Measurements from ENCODE around the gene KLHL22. TPM values are rescaled to one million over a fixed set of nuclear protein-coding genes. Genes with fewer than 3 reads are reported as not detected.

The KLHL22 gene
- total and polyA plus RNA-seq, 5 donors from 2014 or later, result 40.1 to 55.6 (median 43.9) TPM

DNA sequence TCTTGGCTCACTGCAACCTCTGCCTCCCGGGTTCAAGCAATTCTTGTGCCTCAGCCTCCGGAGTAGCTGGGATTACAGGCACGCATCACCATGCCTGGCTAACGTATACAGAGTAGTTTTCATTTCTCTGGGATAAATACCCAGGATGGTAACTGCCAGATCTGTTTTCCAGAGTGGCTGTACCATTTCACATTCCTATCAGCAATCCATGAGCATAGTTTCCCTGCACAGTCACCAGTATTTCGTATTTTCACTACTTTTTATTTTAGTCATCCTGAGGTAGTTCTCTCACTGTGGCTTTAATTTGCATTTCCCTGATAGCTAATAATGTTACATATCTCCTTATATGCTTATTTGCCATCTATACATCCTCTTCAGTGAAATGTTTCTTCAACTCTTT is 47.0 kb downstream of the KLHL22 start:
- Mint-ChIP-seq H3K27ac (no peak overlapping the region), H3K9me3 (peaks cover 0 to 2% (median 0%) of the 10 kb centered on the region in 7 donors)

GRCh38 chr22:20446383-20446970 is 49.1 kb downstream of the KLHL22 start:
- Mint-ChIP-seq H3K9me3 (peaks cover 0 to 2% (median 0%) of the 10 kb centered on the region in 7 donors), H3K36me3 (peaks cover 39% of the 10 kb centered on the region), H3K4me3 (no peak overlapping the region), H3K27ac (no peak overlapping the region), H3K27me3 (no peaks in the 10 kb centered on the region), H3K4me1 (peaks cover 0 to 7% (median 2%) of the 10 kb centered on the region in 4 donors)
- H3K36me3 ChIP-seq (ENCODE audit: control insufficient read depth, insufficient read depth, low read length), result peaks cover 41% of the 10 kb centered on the region
- no peak for ATAC-seq (ENCODE audit: low read depth in 2 of 2)
- no peak overlapping the region for H3K4me3 ChIP-seq (ENCODE audit: low read depth, low read length)
- no peaks in the 10 kb centered on the region for H3K4me1 ChIP-seq (ENCODE audit: control insufficient read depth, insufficient read depth, low read length, poor library complexity, severe bottlenecking)
- no peak for DNase-seq
- H3K27ac ChIP-seq (ENCODE audit: insufficient read depth, low read length, poor library complexity, severe bottlenecking), result no peak overlapping the region
- H3K27me3 ChIP-seq (ENCODE audit: control insufficient read depth, insufficient read depth, low read length), result no peaks in the 10 kb centered on the region
- no peaks in the 10 kb centered on the region for H3K9me3 ChIP-seq (ENCODE audit: control insufficient read depth in 2 of 2, low read length in 2 of 2)

More for the DNA sequence above, 47.0 kb downstream of the KLHL22 start:
- H3K27me3 Mint-ChIP-seq, result no peaks in the 10 kb centered on the region
- H3K4me1 Mint-ChIP-seq, result peaks cover 0 to 6% (median 0%) of the 10 kb centered on the region in 4 donors
- no peak overlapping the region for H3K4me3 Mint-ChIP-seq
- Histone ChIP-seq H3K27me3 (ENCODE audit: control insufficient read depth, insufficient read depth, low read length) (no peaks in the 10 kb centered on the region), H3K27ac (ENCODE audit: insufficient read depth, low read length, poor library complexity, severe bottlenecking) (no peak overlapping the region), H3K4me1 (ENCODE audit: control insufficient read depth, insufficient read depth, low read length, poor library complexity, severe bottlenecking) (no peaks in the 10 kb centered on the region), H3K36me3 (ENCODE audit: control insufficient read depth, insufficient read depth, low read length) (peaks cover 33% of the 10 kb centered on the region), H3K9me3 (ENCODE audit: control insufficient read depth in 2 of 2, low read length in 2 of 2) (no peaks in the 10 kb centered on the region), H3K4me3 (ENCODE audit: low read depth, low read length) (no peak overlapping the region)
- no peak for ATAC-seq (ENCODE audit: low read depth in 2 of 2)
- H3K36me3 Mint-ChIP-seq, result peaks cover 40% of the 10 kb centered on the region
- DNase-seq, result no peak

DNA sequence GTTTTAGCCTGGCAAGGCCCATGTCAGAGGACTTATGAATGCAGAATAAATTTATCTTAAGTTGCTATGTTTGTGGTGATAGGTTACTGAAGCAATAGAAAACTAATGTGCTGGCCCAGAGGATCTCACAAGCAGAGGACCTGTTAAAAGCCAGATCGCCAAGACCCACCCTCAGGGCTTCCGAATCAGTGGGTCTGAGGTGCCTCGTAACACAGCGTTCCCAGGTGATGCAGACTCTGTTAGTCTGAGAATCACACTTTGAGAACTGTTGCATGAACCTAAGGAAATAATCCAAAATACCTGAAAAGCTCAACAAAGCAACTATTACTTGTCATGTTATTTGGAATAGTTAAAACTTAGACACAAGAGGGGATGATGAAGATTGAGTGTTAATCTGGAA is 51.3 kb downstream of the KLHL22 start:
- DNase-seq, result no peak
- no peak overlapping the region for H3K4me3 Mint-ChIP-seq
- Histone ChIP-seq H3K9me3 (ENCODE audit: control insufficient read depth in 2 of 2, low read length in 2 of 2) (no peaks in the 10 kb centered on the region), H3K4me3 (ENCODE audit: low read depth, low read length) (no peak overlapping the region), H3K4me1 (ENCODE audit: control insufficient read depth, insufficient read depth, low read length, poor library complexity, severe bottlenecking) (no peaks in the 10 kb centered on the region), H3K27ac (ENCODE audit: insufficient read depth, low read length, poor library complexity, severe bottlenecking) (no peak overlapping the region), H3K27me3 (ENCODE audit: control insufficient read depth, insufficient read depth, low read length) (no peaks in the 10 kb centered on the region), H3K36me3 (ENCODE audit: control insufficient read depth, insufficient read depth, low read length) (peaks cover 46% of the 10 kb centered on the region)
- peaks cover 0 to 7% (median 4%) of the 10 kb centered on the region in 4 donors for H3K4me1 Mint-ChIP-seq
- H3K27ac Mint-ChIP-seq, result no peak overlapping the region
- H3K27me3 Mint-ChIP-seq, result peaks cover 4% of the 10 kb centered on the region
- peaks cover 0 to 2% (median 0%) of the 10 kb centered on the region in 7 donors for H3K9me3 Mint-ChIP-seq
- H3K36me3 Mint-ChIP-seq, result peaks cover 30% of the 10 kb centered on the region
- ATAC-seq (ENCODE audit: low read depth in 2 of 2), result no peak

DNA sequence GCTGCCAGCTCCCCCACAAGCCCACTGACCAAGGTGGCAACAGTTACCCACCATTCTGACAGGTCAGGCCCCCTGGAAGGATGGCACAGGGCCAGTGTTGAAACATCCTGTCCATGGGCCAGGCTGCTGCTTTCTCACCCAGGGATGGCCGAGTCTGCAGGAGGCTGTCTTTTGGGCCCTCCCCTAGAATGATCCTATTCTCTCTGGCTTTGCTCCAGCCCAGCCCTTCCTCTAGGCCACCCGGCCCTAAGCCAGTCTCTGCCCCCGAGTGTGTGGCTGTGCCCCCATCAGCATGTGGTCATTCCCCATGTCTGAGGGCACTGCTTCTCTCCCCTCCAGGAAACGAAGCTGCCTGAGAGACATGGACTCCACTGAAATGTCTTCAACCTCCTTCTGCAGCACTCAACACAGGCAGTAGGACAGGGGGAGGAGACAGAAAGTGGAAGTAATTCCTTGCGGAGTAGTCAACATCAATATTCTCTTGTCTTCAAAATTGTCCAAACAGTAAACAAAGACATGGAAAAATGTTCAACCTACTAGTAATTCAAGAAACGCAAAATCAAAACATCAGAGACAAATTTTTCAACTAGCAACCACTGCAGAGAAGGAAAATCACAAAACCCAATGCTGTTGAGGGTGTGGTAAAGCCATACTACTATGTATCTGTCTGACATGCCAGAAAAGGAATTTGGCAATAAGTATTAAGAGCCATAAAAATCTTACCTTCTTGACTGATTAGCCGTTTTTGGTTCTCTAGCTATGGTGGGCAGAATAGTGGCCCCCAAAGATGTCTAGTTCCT is 52.9 kb downstream of the KLHL22 start:
- no peaks in the 10 kb centered on the region for H3K9me3 Mint-ChIP-seq
- peaks cover 0 to 13% (median 7%) of the 10 kb centered on the region in 4 donors for H3K4me1 Mint-ChIP-seq
- DNase-seq, result no peak
- H3K27ac Mint-ChIP-seq, result no peak overlapping the region
- H3K4me3 ChIP-seq (ENCODE audit: low read depth, low read length), result no peak overlapping the region
- peaks cover 46% of the 10 kb centered on the region for H3K36me3 ChIP-seq (ENCODE audit: control insufficient read depth, insufficient read depth, low read length)
- H3K27ac ChIP-seq (ENCODE audit: insufficient read depth, low read length, poor library complexity, severe bottlenecking), result no peak overlapping the region
- H3K4me3 Mint-ChIP-seq, result no peak overlapping the region
- peaks cover 8% of the 10 kb centered on the region for H3K4me1 ChIP-seq (ENCODE audit: control insufficient read depth, insufficient read depth, low read length, poor library complexity, severe bottlenecking)
- H3K27me3 Mint-ChIP-seq, result peaks cover 15% of the 10 kb centered on the region
- no peaks in the 10 kb centered on the region for H3K27me3 ChIP-seq (ENCODE audit: control insufficient read depth, insufficient read depth, low read length)
- peaks cover 30% of the 10 kb centered on the region for H3K36me3 Mint-ChIP-seq
- H3K9me3 ChIP-seq (ENCODE audit: control insufficient read depth in 2 of 2, low read length in 2 of 2), result no peaks in the 10 kb centered on the region
- no peak for ATAC-seq (ENCODE audit: low read depth in 2 of 2)

DNA sequence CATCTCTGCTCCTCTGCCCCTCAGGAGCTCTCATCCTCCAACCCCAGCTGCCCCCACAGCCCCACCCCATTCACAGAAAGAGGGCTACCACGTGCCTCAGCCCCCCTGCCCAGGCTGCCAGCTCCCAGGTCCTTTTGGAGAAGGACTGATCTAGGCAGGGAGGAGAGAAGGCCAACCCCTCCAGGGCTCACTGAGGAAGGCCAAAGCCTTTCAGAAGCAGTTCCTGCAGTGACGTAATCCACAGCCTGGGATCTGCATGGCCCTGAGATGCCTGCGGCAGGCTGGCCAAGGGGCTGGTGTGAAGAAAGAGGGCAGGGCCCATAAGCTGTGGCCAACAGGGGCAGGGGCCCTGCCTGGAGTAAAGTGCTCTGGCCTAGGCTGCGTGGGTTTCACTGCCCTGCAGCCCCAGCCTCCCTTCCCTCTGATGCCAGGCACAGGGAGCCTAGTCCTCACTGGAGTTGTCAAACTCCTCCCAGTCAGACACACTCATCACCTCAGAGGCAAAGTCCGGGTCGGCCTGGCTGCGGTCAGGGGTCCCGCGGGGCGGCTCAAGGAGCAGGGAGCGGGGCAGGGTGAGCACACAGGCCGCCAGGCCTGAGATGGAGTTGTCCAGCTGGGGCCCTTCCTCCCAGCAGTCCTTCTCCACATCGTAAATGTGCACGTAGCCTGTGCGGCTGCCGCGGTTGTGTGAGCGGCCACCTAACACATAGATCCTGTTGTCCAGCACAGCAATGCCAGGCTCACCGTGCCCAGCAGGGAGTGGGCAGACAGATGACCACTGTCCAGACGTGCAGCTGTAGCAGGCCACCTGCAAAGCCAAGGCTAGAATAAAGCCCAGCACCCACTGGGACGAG is 53.7 kb downstream of the KLHL22 start:
- no peaks in the 10 kb centered on the region for H3K9me3 ChIP-seq (ENCODE audit: control insufficient read depth in 2 of 2, low read length in 2 of 2)

DNA sequence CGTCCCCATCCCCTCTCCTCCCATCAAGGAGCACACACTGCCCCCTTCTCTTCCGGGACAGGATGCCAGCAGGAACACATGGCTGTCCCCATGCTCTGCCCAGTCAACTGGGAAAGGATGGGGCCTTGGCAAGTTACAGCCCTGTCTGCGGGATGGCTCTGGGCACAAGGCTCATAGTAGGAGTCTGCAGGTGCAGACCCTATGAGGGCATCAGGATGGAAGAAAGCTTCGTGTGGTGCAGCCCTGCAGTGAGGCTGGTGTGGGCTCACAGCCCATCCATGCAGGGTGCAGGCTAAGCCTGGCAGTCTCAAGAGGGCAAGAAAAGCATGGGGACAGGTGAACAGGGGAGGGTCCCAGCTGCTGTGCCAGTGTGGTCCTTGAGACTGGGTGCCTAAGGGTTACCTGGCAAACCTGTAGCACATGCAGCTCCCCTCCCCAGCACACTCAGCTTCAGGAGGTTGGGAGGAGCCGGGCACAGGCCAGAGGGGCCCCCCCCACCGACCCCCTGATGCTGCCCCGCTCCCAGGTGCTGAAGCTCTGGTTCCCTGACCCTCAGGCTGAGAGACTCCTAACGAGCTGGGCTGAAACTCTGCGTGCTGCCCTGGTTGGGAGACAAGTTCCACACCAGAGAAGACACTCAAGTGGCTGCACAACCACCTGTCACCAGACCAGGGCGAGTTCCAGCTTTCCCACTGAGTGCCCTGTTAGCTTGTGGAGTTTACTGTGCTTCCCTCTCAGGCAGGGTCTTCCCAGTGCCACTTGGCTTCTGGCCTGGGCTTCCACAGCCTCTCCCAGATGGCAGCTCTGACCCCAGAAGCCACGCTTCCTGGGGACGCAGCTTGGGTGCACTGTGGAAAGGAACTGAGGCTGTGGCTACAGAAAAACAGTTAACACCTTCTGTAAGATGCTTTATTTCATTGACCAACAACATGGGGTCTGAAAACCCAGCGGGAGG is 54.7 kb downstream of the KLHL22 start:
- Histone ChIP-seq H3K4me3 (ENCODE audit: low read depth, low read length) (no peak overlapping the region), H3K27ac (ENCODE audit: insufficient read depth, low read length, poor library complexity, severe bottlenecking) (no peak overlapping the region), H3K27me3 (ENCODE audit: control insufficient read depth, insufficient read depth, low read length) (peaks cover under 1% of the 10 kb centered on the region), H3K36me3 (ENCODE audit: control insufficient read depth, insufficient read depth, low read length) (peaks cover 36% of the 10 kb centered on the region), H3K9me3 (ENCODE audit: control insufficient read depth in 2 of 2, low read length in 2 of 2) (no peaks in the 10 kb centered on the region), H3K4me1 (ENCODE audit: control insufficient read depth, insufficient read depth, low read length, poor library complexity, severe bottlenecking) (peaks cover 24% of the 10 kb centered on the region)
- ATAC-seq (ENCODE audit: low read depth in 2 of 2), result no peak
- no peaks in the 10 kb centered on the region for H3K9me3 Mint-ChIP-seq
- no peak for DNase-seq
- H3K4me1 Mint-ChIP-seq, result peaks cover 0 to 19% (median 8%) of the 10 kb centered on the region in 4 donors
- H3K36me3 Mint-ChIP-seq, result peaks cover 20% of the 10 kb centered on the region
- H3K4me3 Mint-ChIP-seq, result peak overlapping the region in 1 of 4 donors; percentile 15
- H3K27ac Mint-ChIP-seq, result peak overlapping the region in 1 of 3 donors; percentile 64
- H3K27me3 Mint-ChIP-seq, result peaks cover 25% of the 10 kb centered on the region

More for the DNA sequence above, 53.7 kb downstream of the KLHL22 start:
- peak overlapping the region in 1 of 4 donors; percentile 15 for H3K4me3 Mint-ChIP-seq
- no peak overlapping the region for H3K27ac ChIP-seq (ENCODE audit: insufficient read depth, low read length, poor library complexity, severe bottlenecking)
- H3K27me3 ChIP-seq (ENCODE audit: control insufficient read depth, insufficient read depth, low read length), result no peaks in the 10 kb centered on the region
- no peaks in the 10 kb centered on the region for H3K9me3 Mint-ChIP-seq
- H3K4me3 ChIP-seq (ENCODE audit: low read depth, low read length), result no peak overlapping the region
- H3K36me3 ChIP-seq (ENCODE audit: control insufficient read depth, insufficient read depth, low read length), result peaks cover 45% of the 10 kb centered on the region
- H3K4me1 Mint-ChIP-seq, result peaks cover 0 to 15% (median 8%) of the 10 kb centered on the region in 4 donors
- ATAC-seq (ENCODE audit: low read depth in 2 of 2) (no peak), DNase-seq (no peak)
- peaks cover 20% of the 10 kb centered on the region for H3K27me3 Mint-ChIP-seq
- no peak overlapping the region for H3K27ac Mint-ChIP-seq
- peaks cover 26% of the 10 kb centered on the region for H3K36me3 Mint-ChIP-seq
- H3K4me1 ChIP-seq (ENCODE audit: control insufficient read depth, insufficient read depth, low read length, poor library complexity, severe bottlenecking), result peaks cover 14% of the 10 kb centered on the region

Measured in CD4-positive, CD25-positive, alpha-beta regulatory T cell (primary cell).